Nephron (organoid): ENCODE results near the gene CRPPA.
A peak's percentile ranks its signal among the peaks of the same experiment; 100 is the strongest.

Source experiments
- H3K27ac Mint-ChIP-seq, 3 experiments: 2 replicates each; pipeline ENCODE4 v1.8.0; 2020; ENCODE audit warnings: mixed read lengths in 3 of 3, mild to moderate bottlenecking in 2 of 3, moderate library complexity in 1 of 3
- H3K27me3 Mint-ChIP-seq: 2 replicates; pipeline ENCODE4 v1.8.0; 2021; ENCODE audit warnings: low read depth, mild to moderate bottlenecking, moderate library complexity, mixed read lengths
- H3K36me3 Mint-ChIP-seq: 2 replicates; pipeline ENCODE4 v1.8.0; 2020; ENCODE audit warnings: low read depth, mixed read lengths
- H3K4me1 Mint-ChIP-seq: 2 replicates; pipeline ENCODE4 v1.8.0; 2020; ENCODE audit warnings: mixed read lengths
- H3K4me3 Mint-ChIP-seq, 3 experiments: 2 replicates each; pipeline ENCODE4 v1.8.0; 2020; ENCODE audit warnings: mild to moderate bottlenecking in 3 of 3, mixed read lengths in 3 of 3, moderate library complexity in 2 of 3
- H3K9me3 Mint-ChIP-seq: 2 replicates; pipeline ENCODE4 v1.8.0; 2020; ENCODE audit warnings: mixed read lengths
- TF ChIP-seq, protein P1 (sequence below), 3 experiments: fragments of 200-600 bp; sonication (generic); IDR thresholded peaks; one replicate each; pipeline ENCODE4 v1.5.0; 2021; ENCODE audit warnings: antibody characterized with exemption in 3 of 3; ENCODE audit not compliant: unreplicated experiment in 3 of 3

The CRPPA gene

DNA sequence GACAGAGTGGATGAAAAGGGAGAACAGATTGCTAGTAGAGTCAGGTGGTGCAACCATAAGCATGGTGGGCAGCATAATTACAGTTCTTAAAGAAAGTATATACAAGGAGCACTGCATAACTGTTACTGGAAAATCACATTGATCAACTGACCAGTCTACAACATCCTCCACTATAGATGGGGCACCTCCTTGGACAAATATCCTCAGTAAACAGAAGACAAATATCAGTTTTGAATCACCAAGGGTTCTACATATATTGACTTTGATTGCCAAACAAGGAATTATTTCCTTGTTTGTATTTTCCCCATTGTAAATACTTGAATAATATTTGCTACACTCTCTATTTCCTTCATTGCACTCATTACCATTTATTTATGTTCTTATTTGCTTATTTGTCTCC, 17.6 kb upstream of the CRPPA start:
- H3K4me3 Mint-ChIP-seq = no peak overlapping the region

DNA sequence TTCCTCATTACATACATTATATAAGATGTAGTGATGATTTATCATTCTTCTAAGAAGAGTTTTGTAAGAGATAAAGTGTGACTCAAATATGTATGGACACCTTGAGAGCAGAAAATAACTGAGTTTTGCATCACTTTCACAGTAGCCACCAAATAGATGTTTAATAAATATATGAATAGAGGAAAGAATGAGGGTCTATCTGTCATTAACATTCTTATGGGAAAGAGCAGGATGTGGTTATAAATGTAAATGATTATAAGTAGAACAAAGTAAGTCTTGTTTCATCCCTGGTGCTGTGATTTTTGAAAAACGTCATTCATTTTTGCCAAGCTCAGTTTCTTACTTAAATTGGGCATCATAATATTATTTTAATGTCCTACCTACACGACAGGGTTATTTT, 15.0 kb upstream of the CRPPA start:
- H3K27me3 Mint-ChIP-seq = no peaks in the 10 kb centered on the region
- no peaks in the 10 kb centered on the region for H3K36me3 Mint-ChIP-seq
- H3K4me3 Mint-ChIP-seq = no peak overlapping the region
- H3K27ac Mint-ChIP-seq = no peak overlapping the region
- H3K9me3 Mint-ChIP-seq = no peaks in the 10 kb centered on the region
- TF ChIP-seq, protein P1, sequence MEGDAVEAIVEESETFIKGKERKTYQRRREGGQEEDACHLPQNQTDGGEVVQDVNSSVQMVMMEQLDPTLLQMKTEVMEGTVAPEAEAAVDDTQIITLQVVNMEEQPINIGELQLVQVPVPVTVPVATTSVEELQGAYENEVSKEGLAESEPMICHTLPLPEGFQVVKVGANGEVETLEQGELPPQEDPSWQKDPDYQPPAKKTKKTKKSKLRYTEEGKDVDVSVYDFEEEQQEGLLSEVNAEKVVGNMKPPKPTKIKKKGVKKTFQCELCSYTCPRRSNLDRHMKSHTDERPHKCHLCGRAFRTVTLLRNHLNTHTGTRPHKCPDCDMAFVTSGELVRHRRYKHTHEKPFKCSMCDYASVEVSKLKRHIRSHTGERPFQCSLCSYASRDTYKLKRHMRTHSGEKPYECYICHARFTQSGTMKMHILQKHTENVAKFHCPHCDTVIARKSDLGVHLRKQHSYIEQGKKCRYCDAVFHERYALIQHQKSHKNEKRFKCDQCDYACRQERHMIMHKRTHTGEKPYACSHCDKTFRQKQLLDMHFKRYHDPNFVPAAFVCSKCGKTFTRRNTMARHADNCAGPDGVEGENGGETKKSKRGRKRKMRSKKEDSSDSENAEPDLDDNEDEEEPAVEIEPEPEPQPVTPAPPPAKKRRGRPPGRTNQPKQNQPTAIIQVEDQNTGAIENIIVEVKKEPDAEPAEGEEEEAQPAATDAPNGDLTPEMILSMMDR (IDR thresholded peaks at IDR 0.05; ENCODE audit: unreplicated experiment in 3 of 3) = no peak
- no peaks in the 10 kb centered on the region for H3K4me1 Mint-ChIP-seq

More for the DNA sequence above, 17.6 kb upstream of the CRPPA start:
- TF ChIP-seq, protein P1 (IDR thresholded peaks at IDR 0.05; ENCODE audit: unreplicated experiment in 3 of 3) = no peak
- Mint-ChIP-seq H3K27ac (no peak overlapping the region), H3K4me1 (no peaks in the 10 kb centered on the region), H3K9me3 (no peaks in the 10 kb centered on the region), H3K36me3 (no peaks in the 10 kb centered on the region), H3K27me3 (no peaks in the 10 kb centered on the region)

DNA sequence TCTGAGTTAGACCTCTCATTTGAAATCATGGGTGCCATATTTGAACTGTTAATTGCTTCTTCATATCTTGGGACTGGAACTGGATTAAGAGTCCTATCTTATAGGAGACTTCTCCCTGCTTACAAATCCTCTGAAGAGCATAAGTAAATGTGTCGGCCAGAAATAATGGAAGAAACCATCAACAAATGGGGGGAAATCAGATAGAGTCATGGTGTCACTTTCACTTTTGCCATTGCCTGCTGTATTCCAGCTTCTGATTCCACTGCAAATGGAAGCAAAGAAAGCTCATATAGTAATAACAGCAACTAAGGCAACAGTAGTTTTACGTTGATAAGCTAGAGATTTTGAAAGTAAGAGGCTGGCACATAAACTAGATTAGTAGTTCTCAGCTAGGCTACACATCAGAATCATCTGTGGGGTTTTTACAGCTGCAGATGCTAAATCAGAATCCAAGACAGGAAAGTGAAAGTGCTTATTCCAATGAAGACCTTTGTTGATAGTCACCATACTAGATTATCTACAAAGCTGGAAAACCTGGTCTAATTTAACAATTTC, 12.3 kb upstream of the CRPPA start:
- H3K4me3 Mint-ChIP-seq = no peak overlapping the region
- no peaks in the 10 kb centered on the region for H3K27me3 Mint-ChIP-seq
- no peaks in the 10 kb centered on the region for H3K4me1 Mint-ChIP-seq
- no peak overlapping the region for H3K27ac Mint-ChIP-seq
- H3K9me3 Mint-ChIP-seq = no peaks in the 10 kb centered on the region
- TF ChIP-seq, protein P1 (IDR thresholded peaks at IDR 0.05; ENCODE audit: unreplicated experiment in 3 of 3) = no peak
- no peaks in the 10 kb centered on the region for H3K36me3 Mint-ChIP-seq

DNA sequence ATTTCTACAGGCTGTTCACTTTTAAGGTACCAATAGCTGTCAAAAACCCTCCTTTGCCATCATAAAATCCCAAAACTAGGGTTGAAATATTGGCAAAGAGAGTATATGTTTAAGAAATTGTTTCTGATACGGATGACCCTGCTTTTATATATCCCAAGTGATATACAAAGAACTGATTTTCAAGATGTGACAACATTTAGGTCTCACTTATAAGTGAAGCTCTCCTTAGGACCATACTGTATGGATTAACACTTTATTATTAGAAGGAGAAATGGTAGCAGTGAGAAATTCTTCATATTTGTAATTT, 11.0 kb upstream of the CRPPA start:
- Mint-ChIP-seq H3K27ac (no peak overlapping the region), H3K4me1 (no peaks in the 10 kb centered on the region), H3K27me3 (no peaks in the 10 kb centered on the region), H3K9me3 (no peaks in the 10 kb centered on the region), H3K36me3 (no peaks in the 10 kb centered on the region), H3K4me3 (no peak overlapping the region)
- TF ChIP-seq, protein P1 (IDR thresholded peaks at IDR 0.05; ENCODE audit: unreplicated experiment in 3 of 3) = no peak

DNA sequence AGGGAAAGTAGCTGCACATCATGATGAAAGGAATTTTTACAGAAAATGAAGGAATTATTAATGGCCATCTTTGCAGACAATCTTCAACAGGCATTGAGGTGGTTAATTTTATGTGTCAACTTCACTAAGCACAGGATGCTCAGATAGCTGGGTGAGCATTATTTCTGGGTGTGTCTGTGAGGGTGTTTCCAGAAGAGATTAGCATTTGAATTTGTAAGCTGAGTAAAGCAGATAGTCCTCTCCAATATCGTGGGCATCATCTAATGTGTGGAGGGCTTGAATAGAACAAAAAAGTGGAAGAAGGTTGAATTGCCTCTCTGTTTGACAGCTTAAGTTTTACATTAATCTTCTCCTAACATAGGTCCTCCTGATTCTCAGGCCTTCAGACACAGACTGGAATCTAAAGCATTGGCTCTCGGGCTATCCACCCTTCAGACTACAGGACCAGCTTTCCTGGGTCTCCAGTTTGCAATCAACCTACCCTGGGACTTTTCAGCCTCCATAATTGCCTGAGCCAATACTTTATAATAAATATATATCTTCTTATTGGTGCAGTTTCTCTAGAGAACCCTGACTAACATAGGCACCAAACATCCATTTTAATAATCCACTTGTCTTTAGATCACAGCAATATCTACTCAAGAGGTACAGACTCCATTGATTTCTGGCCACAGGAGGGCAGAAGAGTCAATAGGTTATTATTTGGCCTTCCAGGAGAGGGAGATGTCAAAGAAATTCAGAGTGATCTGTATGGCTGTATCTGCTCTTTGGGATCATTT, 10.5 kb upstream of the CRPPA start:
- Mint-ChIP-seq H3K27ac (no peak overlapping the region), H3K9me3 (no peaks in the 10 kb centered on the region)

More for the DNA sequence above, 10.5 kb upstream of the CRPPA start:
- Mint-ChIP-seq H3K4me3 (no peak overlapping the region), H3K36me3 (no peaks in the 10 kb centered on the region), H3K27me3 (no peaks in the 10 kb centered on the region), H3K4me1 (no peaks in the 10 kb centered on the region)
- TF ChIP-seq, protein P1 (IDR thresholded peaks at IDR 0.05; ENCODE audit: unreplicated experiment in 3 of 3) = peak; percentile 31 to 52 (median 35)
